HCT116 (cell line): Measurements from ENCODE around the gene TAF11L11. TPM values are rescaled to one million over a fixed set of nuclear protein-coding genes. Genes with fewer than 3 reads are reported as not detected.

Experiments
- ATAC-seq: fragments of 200-7000 bp; cut with Tn5 transposase; 2 replicates; pipeline ENCODE4 v1.9.1; 2020; ENCODE audit warnings: mild to moderate bottlenecking, moderate library complexity
- BruUV-seq: library from RNA; stranded (reverse); fragments of 400-500 nt; replicated peaks from 2 replicates; lab custom pipeline; 2021; lab: Mats Ljungman, UMichigan
- CTCF ChIA-PET: fragments of 300-600 bp; sonication (Branson Sonifier 250); formaldehyde crosslinking; loops from one replicate; lab custom pipeline; 2021; ENCODE audit warnings: antibody characterized with exemption; lab: Charles Lee
- POLR2A ChIA-PET: fragments of 300-600, 350-600 bp; sonication (Branson Sonifier 250); formaldehyde crosslinking; loops from one replicate; lab custom pipeline; 2021; ENCODE audit warnings: antibody characterized with exemption; lab: Charles Lee
- RAD21 ChIA-PET, 2 experiments: fragments of 300-600 bp; sonication (Branson Sonifier 250); formaldehyde crosslinking; loops; one replicate each; lab custom pipeline; 2023; ENCODE audit warnings: low total read pairs in 2 of 2; ENCODE audit not compliant: uncharacterized antibody in 2 of 2, unreplicated experiment in 2 of 2, low non-redundant PET in 1 of 2; lab: Charles Lee
- DNase-seq: peaks from one replicate; pipeline ENCODE4 v3.0.0-alpha.2; 2010; ENCODE audit warnings: low read depth, low spot score
- H2AFZ ChIP-seq: fragments of 200-600 bp; shearing (Covaris generic), sonication (generic); 2 replicates; pipeline ENCODE4 v1.6.1; 2017; ENCODE audit warnings: low read depth, mixed run types, mixed read lengths, antibody characterized with exemption, low read length; ENCODE audit not compliant: poor library complexity, severe bottlenecking
- H3K27ac ChIP-seq: 2 replicates; pipeline ENCODE4 v1.5.1; 2012; ENCODE audit warnings: low read depth, low read length
- H3K27me3 ChIP-seq: fragments of 200-600 bp; sonication (generic); 2 replicates; pipeline ENCODE4 v1.6.1; 2016; ENCODE audit warnings: mixed run types, low read length, mixed read lengths; ENCODE audit not compliant: insufficient read depth
- H3K36me3 ChIP-seq, 2 experiments: fragments of 200-500 bp in 1 of 2; fragments of 200-600 bp in 1 of 2; sonication (Bioruptor generic) in 1 of 2; sonication (generic) in 1 of 2; 2 replicates each; pipeline versions ENCODE4 v1.5.1 to v1.6.1; 2014 to 2016; ENCODE audit warnings: low read length in 2 of 2, inconsistent platforms in 1 of 2, mixed read lengths in 1 of 2, mixed run types in 1 of 2; ENCODE audit not compliant: insufficient read depth in 2 of 2, control insufficient read depth in 1 of 2
- H3K4me1 ChIP-seq, 2 experiments: fragments of 200-600 bp in 1 of 2; sonication (generic) in 1 of 2; 2 replicates each; pipeline versions ENCODE4 v1.5.1 to v1.6.1; 2012 to 2017; ENCODE audit warnings: low read length in 2 of 2, inconsistent platforms in 1 of 2, mild to moderate bottlenecking in 1 of 2, mixed read lengths in 1 of 2, mixed run types in 1 of 2, moderate library complexity in 1 of 2; ENCODE audit not compliant: insufficient read depth in 2 of 2, control insufficient read depth in 1 of 2
- H3K4me2 ChIP-seq: fragments of 200-600 bp; sonication (generic); 2 replicates; pipeline ENCODE4 v1.6.1; 2017; ENCODE audit warnings: mixed run types, low read length, mixed read lengths
- H3K4me3 ChIP-seq, 2 experiments: fragments of 200-600 bp in 1 of 2; sonication (generic) in 1 of 2; replicated peaks in 1 of 2; 2 replicates each; pipeline ENCODE4 v1.5.1; 2011 to 2016; ENCODE audit warnings: low read length in 2 of 2, control low read depth in 1 of 2, low read depth in 1 of 2, mild to moderate bottlenecking in 1 of 2, mixed read lengths in 1 of 2, mixed run types in 1 of 2
- H3K79me2 ChIP-seq: fragments of 200-600 bp; sonication (generic); 2 replicates; pipeline ENCODE4 v1.6.1; 2017; ENCODE audit warnings: mild to moderate bottlenecking, mixed run types, low read length, moderate library complexity, mixed read lengths; ENCODE audit not compliant: insufficient read depth
- H3K9ac ChIP-seq: fragments of 200-600 bp; sonication (generic); 2 replicates; pipeline ENCODE4 v1.6.1; 2016; ENCODE audit warnings: low read length, mixed read lengths
- H3K9me2 ChIP-seq: fragments of 200-600 bp; sonication (generic), shearing (Covaris generic); 2 replicates; pipeline ENCODE4 v1.6.1; 2017; ENCODE audit warnings: mixed run types, mild to moderate bottlenecking, moderate library complexity; ENCODE audit not compliant: insufficient read depth
- H3K9me3 ChIP-seq, 2 experiments: fragments of 200-500 bp in 1 of 2; fragments of 200-600 bp in 1 of 2; sonication (Bioruptor generic) in 1 of 2; sonication (generic) in 1 of 2; 2 replicates each; pipeline ENCODE4 v1.6.1; 2014 to 2017; ENCODE audit warnings: low read length in 2 of 2, mixed read lengths in 2 of 2, inconsistent platforms in 1 of 2, low read depth in 1 of 2, mild to moderate bottlenecking in 1 of 2, mixed run types in 1 of 2, moderate library complexity in 1 of 2; ENCODE audit not compliant: control insufficient read depth in 1 of 2, insufficient read depth in 1 of 2
- H4K20me1 ChIP-seq: fragments of 200-600 bp; sonication (generic), shearing (Covaris generic); 2 replicates; pipeline ENCODE4 v1.6.1; 2017; ENCODE audit warnings: mixed run types, mild to moderate bottlenecking, moderate library complexity; ENCODE audit not compliant: insufficient read depth
- CTCF ChIP-seq, 3 experiments: fragments of 200-600 bp in 1 of 3; sonication (generic) in 1 of 3; IDR thresholded peaks in 2 of 3; conservative IDR thresholded peaks in 1 of 3; 2 replicates each; pipeline ENCODE4 v1.5.1; 2012 to 2017; ENCODE audit warnings: low read depth in 2 of 3, low read length in 2 of 3, antibody characterized with exemption in 1 of 3, borderline replicate concordance in 1 of 3, control low read depth in 1 of 3, mild to moderate bottlenecking in 1 of 3, mixed read lengths in 1 of 3, mixed run types in 1 of 3, moderate library complexity in 1 of 3; ENCODE audit not compliant: insufficient read depth in 1 of 3
- FOSL1 ChIP-seq: IDR thresholded peaks from 2 replicates; pipeline ENCODE4 v1.6.1; 2012; ENCODE audit warnings: low read depth
- REST ChIP-seq: IDR thresholded peaks from 2 replicates; pipeline ENCODE4 v1.6.1; 2012; ENCODE audit warnings: low read depth
- SP1 ChIP-seq: IDR thresholded peaks from 2 replicates; pipeline ENCODE4 v1.6.1; 2012; ENCODE audit warnings: low read depth
- SRF ChIP-seq: IDR thresholded peaks from 2 replicates; pipeline ENCODE4 v1.6.1; 2012; ENCODE audit warnings: low read depth
- intact Hi-C: fragments of 100-400 bp; cut with micrococcal nuclease; formaldehyde crosslinking; loops from 2 replicates; pipeline ENCODE4 v1.10.0; 2022
- total RNA-seq: library from RNA; stranded (reverse); gene quantifications from one replicate; pipeline ENCODE4 v1.2.1, GENCODE V29; 2021; ENCODE audit not compliant: unreplicated experiment

Gene TAF11L11
- total RNA-seq, 1 experiment from 2014 or later, result not detected

GRCh38 chr5:17619354-17619753 lies 15.4 kb downstream of the TAF11L11 start:
- Histone ChIP-seq H3K4me3 (no peak overlapping the region), H3K27me3 (no peaks in the 10 kb centered on the region), H3K4me1 (no peaks in the 10 kb centered on the region), H3K9me3 (no peaks in the 10 kb centered on the region; a peak in 1 of 4 replicates), H3K9ac (no peak overlapping the region), H3K4me2 (no peak overlapping the region), H3K79me2 (no peaks in the 10 kb centered on the region), H2AFZ (no peak overlapping the region), H3K9me2 (no peaks in the 10 kb centered on the region), H3K27ac (no peak overlapping the region), H3K36me3 (no peaks in the 10 kb centered on the region), H4K20me1 (no peaks in the 10 kb centered on the region)
- no peak for DNase-seq
- intact Hi-C loops, result no loop called here
- ATAC-seq, result no peak
- ChIA-PET RAD21 (no interaction called here), CTCF (no interaction called here), POLR2A (no interaction called here)
- TF ChIP-seq SP1 (no peak), SRF (no peak), REST (no peak)
- BruUV-seq, result no TSS peak

- Histone ChIP-seq H3K4me2 (no peak overlapping the region), H4K20me1 (no peaks in the 10 kb centered on the region), H3K4me1 (no peaks in the 10 kb centered on the region), H3K9me2 (no peaks in the 10 kb centered on the region), H3K79me2 (no peaks in the 10 kb centered on the region), H3K9me3 (no peaks in the 10 kb centered on the region; a peak in 1 of 4 replicates), H3K27me3 (no peaks in the 10 kb centered on the region), H2AFZ (no peak overlapping the region), H3K9ac (no peak overlapping the region), H3K4me3 (no peak overlapping the region), H3K27ac (no peak overlapping the region), H3K36me3 (no peaks in the 10 kb centered on the region)
- DNase-seq, result no peak
- ChIA-PET RAD21 (no interaction called here), CTCF (no interaction called here), POLR2A (no interaction called here)
- intact Hi-C loops, result no loop called here
- no peak for ATAC-seq
- TF ChIP-seq CTCF (IDR thresholded peaks at IDR 0.05 in 2 of 3, conservative IDR thresholded peaks at IDR 0.05 in 1 of 3; ENCODE audit: borderline replicate concordance in 1 of 3, insufficient read depth in 1 of 3, low read depth in 2 of 3, low read length in 2 of 3) (peak in 1 of 3 experiments; percentile 32; a peak in 2 of 6 replicates), FOSL1 (no peak)
- no TSS peak for BruUV-seq
Measured at GRCh38 chr5:17620627-17621026, 16.6 kb downstream of the TAF11L11 start.
